ENCODE measurements around the gene CRIP2. TPM values are rescaled to one million over a fixed set of nuclear protein-coding genes. Genes with fewer than 3 reads are reported as not detected.

Gene CRIP2
- total and polyA plus RNA-seq, 2 donors (not counting 1 experiment from before 2014, with no cell fraction given), result 6.0 to 81.6 TPM

- no peak for TF ChIP-seq EZH2 (IDR thresholded peaks at IDR 0.05; ENCODE audit: borderline replicate concordance, insufficient read depth, low read depth, low read length, poor library complexity, severe bottlenecking)
- TF ChIP-seq CTCF (IDR thresholded peaks at IDR 0.05), result no peak
- peaks cover 39% of the 10 kb centered on the region for H3K79me2 ChIP-seq (ENCODE audit: control insufficient read depth, insufficient read depth, low read length)
- H2AFZ ChIP-seq (ENCODE audit: insufficient read depth, low read depth, low read length, poor library complexity, severe bottlenecking), result no peak overlapping the region
- no peak for ATAC-seq (ENCODE audit: low read depth)
- no peak overlapping the region for H3K4me3 ChIP-seq (ENCODE audit: control extremely low read depth in 1 of 5, extremely low read depth in 1 of 5, insufficient read depth in 1 of 5, low read depth in 2 of 5, low read length in 4 of 5)
- no peaks in the 10 kb centered on the region for H3K9me3 Mint-ChIP-seq (ENCODE audit: insufficient read depth)
- no peaks in the 10 kb centered on the region for H3K9me3 ChIP-seq (ENCODE audit: control extremely low read depth in 1 of 3, control insufficient read depth in 2 of 3, insufficient read depth in 1 of 3, low read length in 2 of 3)
- 98% methylated on average over 17 of the region's 22 CpGs for WGBS (ENCODE audit: insufficient coverage)
- intact Hi-C loops (cut with micrococcal nuclease), result no loop called here
- peaks cover 41% of the 10 kb centered on the region for H4K20me1 ChIP-seq (ENCODE audit: control insufficient read depth, insufficient read depth, low read length, poor library complexity, severe bottlenecking)
- no peak overlapping the region for H3K27ac Mint-ChIP-seq
- H3K4me3 Mint-ChIP-seq, result no peak overlapping the region
- POLR2A ChIA-PET, result no interaction called here
- DNase-seq, result no peak
- H3K9ac ChIP-seq (ENCODE audit: low read length), result no peak overlapping the region
- H3K4me2 ChIP-seq (replicated peaks; ENCODE audit: low read depth, low read length, poor library complexity, severe bottlenecking), result no peak overlapping the region
- no peaks in the 10 kb centered on the region for H3K27me3 Mint-ChIP-seq
- H3K36me3 ChIP-seq (replicated peaks in 1 of 2; ENCODE audit: control extremely low read depth in 1 of 2, control insufficient read depth in 1 of 2, extremely low read depth in 1 of 2, insufficient read depth in 2 of 2, low read length in 1 of 2), result peaks cover 0 to 26% of the 10 kb centered on the region in 2 experiments
- H3K27me3 ChIP-seq (replicated peaks in 1 of 4; ENCODE audit: control extremely low read depth in 1 of 4, control insufficient read depth in 3 of 4, insufficient read depth in 4 of 4, low read length in 3 of 4), result no peaks in the 10 kb centered on the region
- no peak overlapping the region for H3K27ac ChIP-seq (ENCODE audit: low read length in 2 of 2)
- no peaks in the 10 kb centered on the region for H3K4me1 Mint-ChIP-seq
- CTCF ChIA-PET, result interaction anchor here (2.4 kb wide), 1 partner anchor 39 kb away, joined by 9 read pairs; no protein-coding TSS in a partner anchor
- H3K4me1 ChIP-seq (ENCODE audit: control insufficient read depth in 2 of 2, insufficient read depth in 2 of 2, low read length in 2 of 2), result no peaks in the 10 kb centered on the region
Observed at GRCh38 chr14:105450123-105450505, 24.5 kb upstream of the CRIP2 start.

GRCh38 chr14:105450864-105451720, 23.5 kb upstream of the CRIP2 start:
- Histone ChIP-seq H3K4me2 (replicated peaks; ENCODE audit: low read depth, low read length, poor library complexity, severe bottlenecking) (no peak overlapping the region), H3K36me3 (replicated peaks in 1 of 2; ENCODE audit: control extremely low read depth in 1 of 2, control insufficient read depth in 1 of 2, extremely low read depth in 1 of 2, insufficient read depth in 2 of 2, low read length in 1 of 2) (peaks cover 0 to 30% of the 10 kb centered on the region in 2 experiments), H3K9ac (ENCODE audit: low read length) (no peak overlapping the region), H3K79me2 (ENCODE audit: control insufficient read depth, insufficient read depth, low read length) (peaks cover 29% of the 10 kb centered on the region), H3K27ac (ENCODE audit: low read length in 2 of 2) (no peak overlapping the region), H3K9me3 (ENCODE audit: control extremely low read depth in 1 of 3, control insufficient read depth in 2 of 3, insufficient read depth in 1 of 3, low read length in 2 of 3) (no peaks in the 10 kb centered on the region), H3K4me1 (ENCODE audit: control insufficient read depth in 2 of 2, insufficient read depth in 2 of 2, low read length in 2 of 2) (no peaks in the 10 kb centered on the region), H2AFZ (ENCODE audit: insufficient read depth, low read depth, low read length, poor library complexity, severe bottlenecking) (no peak overlapping the region), H3K27me3 (replicated peaks in 1 of 4; ENCODE audit: control extremely low read depth in 1 of 4, control insufficient read depth in 3 of 4, insufficient read depth in 4 of 4, low read length in 3 of 4) (no peaks in the 10 kb centered on the region), H3K4me3 (ENCODE audit: control extremely low read depth in 1 of 5, extremely low read depth in 1 of 5, insufficient read depth in 1 of 5, low read depth in 2 of 5, low read length in 4 of 5) (no peak overlapping the region), H4K20me1 (ENCODE audit: control insufficient read depth, insufficient read depth, low read length, poor library complexity, severe bottlenecking) (peaks cover 38% of the 10 kb centered on the region)
- TF ChIP-seq EZH2 (IDR thresholded peaks at IDR 0.05; ENCODE audit: borderline replicate concordance, insufficient read depth, low read depth, low read length, poor library complexity, severe bottlenecking), result no peak
- intact Hi-C loops (cut with micrococcal nuclease), result no loop called here
- no peak for DNase-seq
- no peak overlapping the region for H3K4me3 Mint-ChIP-seq
- POLR2A ChIA-PET, result no interaction called here
- H3K27ac Mint-ChIP-seq, result no peak overlapping the region
- CTCF ChIA-PET, result interaction anchor here (0.6 to 2.4 kb wide), 2 partner anchors 38 to 79 kb away, joined by 3 to 9 read pairs; no protein-coding TSS in a partner anchor
- no peaks in the 10 kb centered on the region for H3K4me1 Mint-ChIP-seq
- no peaks in the 10 kb centered on the region for H3K27me3 Mint-ChIP-seq
- WGBS (ENCODE audit: insufficient coverage), result 96% methylated on average over 28 of the region's 29 CpGs
- no peaks in the 10 kb centered on the region for H3K9me3 Mint-ChIP-seq (ENCODE audit: insufficient read depth)
- no peak for ATAC-seq (ENCODE audit: low read depth)

Measured in B cell (primary cell).